ENCODE data around the gene ZNF800.

DNA sequence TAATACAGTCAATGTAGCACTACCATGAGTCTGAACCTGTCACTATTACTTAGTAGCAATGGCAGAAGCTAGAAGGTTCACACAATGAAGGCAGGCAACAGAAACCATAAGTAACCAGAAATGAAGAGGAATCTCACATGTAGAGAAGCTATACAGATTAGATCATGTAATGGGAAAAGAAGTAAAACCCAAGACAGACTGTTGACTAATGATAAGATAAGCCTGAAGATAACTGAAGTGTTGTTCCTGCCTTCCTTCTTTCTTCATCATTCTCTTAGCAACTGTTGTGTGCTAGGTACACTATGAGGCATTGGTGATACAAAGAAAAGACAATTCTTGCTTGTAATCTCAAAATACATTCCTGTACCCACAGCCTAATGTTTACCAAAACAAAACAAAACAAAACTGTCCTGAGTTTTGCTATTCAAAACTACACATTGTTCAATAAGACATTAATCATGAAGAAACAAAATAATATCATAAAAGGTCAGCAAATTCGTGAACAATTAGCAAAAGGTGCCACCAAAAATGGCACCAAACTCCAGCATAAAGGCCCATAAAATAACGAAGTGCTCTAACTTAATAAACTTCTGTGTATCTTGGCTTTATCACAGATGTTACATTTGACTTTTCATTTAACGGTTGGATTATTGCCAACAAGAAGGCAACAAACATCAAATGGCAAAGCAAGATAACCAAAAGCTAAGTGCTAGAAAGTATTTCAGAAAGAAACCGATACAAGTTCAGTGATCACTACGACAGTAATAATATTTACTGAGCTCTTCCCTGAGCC lies 27.1 kb downstream of the ZNF800 start:
- TF ChIP-seq, protein P1, sequence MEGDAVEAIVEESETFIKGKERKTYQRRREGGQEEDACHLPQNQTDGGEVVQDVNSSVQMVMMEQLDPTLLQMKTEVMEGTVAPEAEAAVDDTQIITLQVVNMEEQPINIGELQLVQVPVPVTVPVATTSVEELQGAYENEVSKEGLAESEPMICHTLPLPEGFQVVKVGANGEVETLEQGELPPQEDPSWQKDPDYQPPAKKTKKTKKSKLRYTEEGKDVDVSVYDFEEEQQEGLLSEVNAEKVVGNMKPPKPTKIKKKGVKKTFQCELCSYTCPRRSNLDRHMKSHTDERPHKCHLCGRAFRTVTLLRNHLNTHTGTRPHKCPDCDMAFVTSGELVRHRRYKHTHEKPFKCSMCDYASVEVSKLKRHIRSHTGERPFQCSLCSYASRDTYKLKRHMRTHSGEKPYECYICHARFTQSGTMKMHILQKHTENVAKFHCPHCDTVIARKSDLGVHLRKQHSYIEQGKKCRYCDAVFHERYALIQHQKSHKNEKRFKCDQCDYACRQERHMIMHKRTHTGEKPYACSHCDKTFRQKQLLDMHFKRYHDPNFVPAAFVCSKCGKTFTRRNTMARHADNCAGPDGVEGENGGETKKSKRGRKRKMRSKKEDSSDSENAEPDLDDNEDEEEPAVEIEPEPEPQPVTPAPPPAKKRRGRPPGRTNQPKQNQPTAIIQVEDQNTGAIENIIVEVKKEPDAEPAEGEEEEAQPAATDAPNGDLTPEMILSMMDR (IDR thresholded peaks at IDR 0.05; ENCODE audit: low read depth, low read length) = no peak
- no peak for TF ChIP-seq EZH2phosphoT487 (IDR thresholded peaks at IDR 0.05; ENCODE audit: low read depth)
